ENCODE data around the gene HSD17B11.
A peak's percentile ranks its signal among the peaks of the same experiment; 100 is the strongest.
"Not testable (repeated sequence)": the region's sequence is repeated elsewhere in the genome, so short reads cannot be mapped to it uniquely, and the experiment has no call there.

The HSD17B11 gene, protein sequence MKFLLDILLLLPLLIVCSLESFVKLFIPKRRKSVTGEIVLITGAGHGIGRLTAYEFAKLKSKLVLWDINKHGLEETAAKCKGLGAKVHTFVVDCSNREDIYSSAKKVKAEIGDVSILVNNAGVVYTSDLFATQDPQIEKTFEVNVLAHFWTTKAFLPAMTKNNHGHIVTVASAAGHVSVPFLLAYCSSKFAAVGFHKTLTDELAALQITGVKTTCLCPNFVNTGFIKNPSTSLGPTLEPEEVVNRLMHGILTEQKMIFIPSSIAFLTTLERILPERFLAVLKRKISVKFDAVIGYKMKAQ

DNA sequence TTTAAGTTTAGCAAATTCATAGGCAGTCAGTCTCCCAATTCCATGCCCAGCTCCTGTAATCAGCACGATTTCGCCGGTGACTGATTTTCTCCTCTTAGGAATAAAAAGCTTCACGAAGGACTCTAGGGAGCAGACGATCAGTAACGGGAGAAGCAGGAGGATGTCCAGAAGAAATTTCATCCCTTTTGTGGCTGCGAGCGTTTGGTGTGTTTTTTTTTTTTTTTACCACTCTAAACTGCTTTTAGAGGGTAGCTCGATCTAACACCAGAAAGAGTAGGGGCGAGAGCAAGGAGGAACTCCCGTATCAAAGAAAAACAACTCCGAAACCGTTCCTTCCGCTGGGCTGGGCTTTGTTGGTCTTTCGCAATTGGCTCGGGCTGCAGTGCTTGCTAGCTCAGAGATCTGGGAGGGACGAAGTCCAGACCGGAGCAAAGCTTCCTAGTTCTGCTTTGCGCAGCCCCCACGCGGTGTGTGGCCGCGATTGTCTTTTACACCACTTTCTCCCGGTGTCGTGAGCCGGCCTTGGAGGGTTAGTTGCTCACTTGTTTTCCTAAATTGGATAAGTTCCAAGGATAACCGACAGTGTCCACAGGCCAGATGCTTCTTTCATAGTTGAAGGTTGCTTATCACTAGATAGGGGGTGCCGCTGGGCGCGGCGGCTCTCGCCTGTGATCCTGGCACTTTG lies at the start of gene HSD17B11:
Gene HSD17B11, minus strand, starts transcription at position 298 of the 685 bp plus-strand sequence. Its CDS starts 118 bp downstream, at position 180.
- DNase-seq = peak; percentile 82

GRCh38 chr4:87433342-87433741 lies 42.4 kb upstream of the HSD17B11 start:
- no peak for DNase-seq

DNA sequence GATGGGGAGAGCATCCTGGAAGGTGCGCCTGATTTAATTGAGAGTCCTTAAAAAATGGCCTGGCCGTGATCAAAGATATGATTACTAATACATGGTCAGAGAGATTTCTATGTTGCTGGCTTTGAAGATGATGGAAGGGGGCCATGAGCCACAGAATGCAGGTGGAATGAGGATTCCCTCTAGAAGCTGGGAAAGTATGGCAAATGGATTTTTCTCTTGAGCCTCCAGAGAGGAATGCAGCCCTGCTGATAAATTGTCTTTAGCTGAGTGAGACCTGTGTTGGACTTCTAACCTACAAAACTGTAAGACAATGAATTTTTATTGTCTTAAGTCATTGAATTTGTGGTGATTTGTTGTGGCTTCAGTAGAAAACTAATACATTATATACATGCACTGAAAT lies 39.0 kb upstream of the HSD17B11 start:
- DNase-seq = no peak

- no peak for DNase-seq
Measured at GRCh38 chr4:87428979-87429378, 38.0 kb upstream of the HSD17B11 start.

GRCh38 chr4:87427518-87427868 lies 36.5 kb upstream of the HSD17B11 start:
- DNase-seq = no peak

DNA sequence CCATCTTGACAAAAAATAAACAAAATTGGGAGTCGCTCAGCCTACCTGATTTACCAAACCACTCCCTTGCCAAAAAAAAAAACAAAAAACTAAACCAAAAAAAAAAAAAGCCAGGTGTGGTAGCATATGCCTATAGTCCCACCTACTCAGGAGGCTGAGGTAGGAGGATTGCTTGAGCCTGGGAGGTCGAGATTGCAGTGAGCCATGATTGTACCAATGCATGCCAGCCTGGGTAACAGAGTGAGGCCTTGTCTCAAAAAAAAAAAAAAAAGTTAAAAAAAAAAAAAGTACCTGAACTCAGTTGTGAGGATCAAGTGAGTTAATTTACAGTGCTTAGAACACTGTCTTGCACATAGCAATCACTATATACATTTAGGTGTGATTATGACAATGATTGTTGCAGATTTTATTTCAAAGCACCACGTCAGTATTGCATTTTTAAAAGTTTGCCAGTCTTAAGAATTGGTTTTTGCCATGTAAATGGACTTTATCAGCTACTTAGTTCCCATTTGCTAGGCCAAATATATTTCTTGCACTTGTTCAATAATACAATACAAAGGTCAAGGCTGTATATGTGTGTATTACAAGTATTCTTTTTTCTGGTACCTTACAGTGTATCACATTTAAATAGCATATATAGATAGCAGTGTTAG lies 36.0 kb upstream of the HSD17B11 start:
- no peak for DNase-seq

GRCh38 chr4:87425711-87426110 lies 34.7 kb upstream of the HSD17B11 start:
- DNase-seq = no peak

DNA sequence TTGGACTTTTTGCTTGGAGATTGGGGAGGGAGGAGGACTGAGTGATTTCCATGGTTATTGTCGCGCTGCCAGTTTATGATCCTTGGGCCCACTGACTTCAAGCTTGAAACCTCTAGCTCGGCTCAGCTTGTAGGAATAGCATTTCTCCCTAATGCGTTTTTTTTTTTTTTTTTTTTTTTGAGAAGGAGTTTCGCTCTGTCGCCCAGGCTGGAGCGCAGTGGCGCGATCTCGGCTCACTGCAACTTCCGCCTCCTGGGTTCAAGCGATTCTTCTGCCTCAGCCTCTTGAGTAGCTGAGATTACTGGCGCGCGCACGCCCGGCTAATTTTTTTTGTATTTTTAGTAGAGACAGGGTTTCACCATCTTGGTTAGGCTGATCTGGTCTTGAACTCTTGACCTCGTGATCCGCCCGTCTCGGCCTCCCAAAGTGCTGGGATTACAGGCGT lies 33.1 kb upstream of the HSD17B11 start:
- DNase-seq = not testable (repeated sequence)

DNA sequence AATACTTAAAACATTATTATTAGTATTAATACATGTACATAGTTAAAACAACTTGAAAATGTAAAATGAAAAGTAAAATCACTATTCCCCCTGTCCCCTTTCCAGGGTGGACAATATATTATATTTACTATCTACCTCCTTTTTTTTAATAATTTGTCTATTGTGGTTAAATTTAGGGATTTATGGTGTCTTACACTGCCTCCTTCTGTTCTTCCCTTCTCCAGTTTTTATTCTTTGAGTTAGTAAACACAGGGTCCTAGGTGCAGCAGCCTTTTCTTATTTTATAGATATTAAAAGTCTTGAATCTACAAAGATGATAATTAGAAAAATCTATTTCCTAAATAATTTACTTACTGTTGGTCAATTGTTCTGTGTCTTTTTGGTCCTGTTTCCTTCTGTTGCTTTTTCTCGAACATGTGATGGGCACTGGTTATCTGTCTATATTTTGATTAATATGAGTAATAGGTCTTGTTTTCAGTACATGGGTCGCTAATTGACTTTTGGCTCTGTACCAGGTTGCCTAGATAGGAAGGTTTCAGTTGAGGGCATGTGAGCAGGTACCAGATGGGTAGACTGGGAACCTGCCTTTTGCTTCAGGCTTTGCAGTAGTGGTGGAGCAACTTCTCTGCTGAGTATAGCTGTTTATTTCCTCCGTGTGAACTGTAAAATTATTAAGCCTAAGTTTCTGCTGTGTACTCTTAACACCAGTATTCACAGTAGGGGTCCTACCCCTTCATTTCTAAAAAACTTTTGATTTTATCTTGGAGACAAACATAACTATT lies 32.5 kb upstream of the HSD17B11 start:
- DNase-seq = no peak

GRCh38 chr4:87422104-87423052 lies 31.4 kb upstream of the HSD17B11 start, which contains the start of gene NUDT9:
NUDT9 (plus strand) TSS chr4:87422573; CDS start chr4:87422906, 333 bp downstream.
- peak; percentile 90 for DNase-seq

DNA sequence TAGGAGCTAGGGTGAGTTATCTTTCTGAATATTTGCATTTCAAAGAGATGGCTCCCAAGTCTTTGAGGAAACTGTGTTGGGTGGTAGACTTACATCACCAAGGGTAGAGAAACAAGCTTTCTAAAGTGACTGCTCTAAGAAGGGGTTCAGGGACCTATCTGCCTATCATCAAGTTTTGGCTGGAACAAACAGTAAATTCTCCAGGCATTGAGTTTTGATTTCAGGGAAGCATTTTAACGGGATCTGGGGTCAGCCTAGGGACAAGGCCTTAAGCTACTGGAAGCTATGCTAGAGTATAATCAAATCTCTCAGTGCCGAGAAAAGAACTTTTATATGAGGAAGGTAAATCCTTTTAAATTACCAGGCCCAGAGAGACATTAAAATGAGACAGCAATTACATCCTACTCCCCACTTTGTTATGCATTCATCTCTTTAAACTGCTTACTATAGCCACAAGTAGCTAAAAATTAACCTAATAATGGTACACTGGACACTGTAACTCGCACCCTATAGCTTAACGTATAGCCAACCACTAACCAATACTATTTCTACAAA lies 29.4 kb upstream of the HSD17B11 start:
- no peak for DNase-seq

- no peak for DNase-seq
Measured at GRCh38 chr4:87419578-87420249, 28.7 kb upstream of the HSD17B11 start.

DNA sequence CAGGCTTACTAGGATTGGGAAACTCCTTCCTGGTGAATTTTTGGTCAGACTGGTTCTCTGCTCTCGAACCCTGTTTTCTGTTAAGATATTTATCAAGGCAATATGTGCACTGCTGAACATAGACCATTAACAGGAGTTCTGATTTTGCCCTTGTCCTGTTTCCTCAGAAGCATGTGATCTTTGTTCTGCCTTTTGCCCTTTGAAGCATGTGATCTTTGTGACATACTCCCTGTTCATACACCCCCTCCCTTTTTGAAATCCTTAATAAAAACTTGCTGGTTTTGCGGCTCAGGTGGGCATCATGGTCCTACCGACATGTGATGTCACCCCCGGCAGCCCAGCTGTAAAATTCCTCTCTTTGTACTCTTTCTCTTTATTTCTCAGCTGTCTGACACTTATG lies 27.4 kb upstream of the HSD17B11 start:
- DNase-seq = not testable (repeated sequence)

- DNase-seq = no peak
Measured at GRCh38 chr4:87416965-87417364, 26.0 kb upstream of the HSD17B11 start.

- no peak for DNase-seq
Measured at GRCh38 chr4:87414816-87415215, 23.8 kb upstream of the HSD17B11 start.

GRCh38 chr4:87410679-87411078 lies 19.7 kb upstream of the HSD17B11 start:
- DNase-seq = no peak

DNA sequence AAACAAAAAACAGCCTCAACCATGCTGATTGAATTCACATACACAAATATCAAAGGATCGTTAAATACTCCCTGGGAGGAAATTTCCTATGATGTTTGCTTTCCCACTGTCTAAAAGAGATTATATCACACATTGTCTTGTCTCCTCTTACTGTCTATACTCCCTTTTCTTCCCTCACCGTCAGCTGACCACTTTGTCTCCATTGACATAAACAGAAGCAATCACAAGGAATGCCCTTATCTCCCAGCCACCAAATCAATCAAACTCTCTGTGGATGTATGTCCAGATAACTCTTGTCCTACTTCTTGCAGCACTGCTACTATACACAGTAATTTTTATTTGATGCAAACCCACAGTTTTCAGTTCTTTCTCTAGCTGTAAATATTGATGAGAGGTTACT lies 19.2 kb upstream of the HSD17B11 start:
- DNase-seq = no peak

- no peak for DNase-seq
Measured at GRCh38 chr4:87409420-87409939, 18.5 kb upstream of the HSD17B11 start.

- not testable (repeated sequence) for DNase-seq
Measured at GRCh38 chr4:87406902-87407301, 15.9 kb upstream of the HSD17B11 start.

DNA sequence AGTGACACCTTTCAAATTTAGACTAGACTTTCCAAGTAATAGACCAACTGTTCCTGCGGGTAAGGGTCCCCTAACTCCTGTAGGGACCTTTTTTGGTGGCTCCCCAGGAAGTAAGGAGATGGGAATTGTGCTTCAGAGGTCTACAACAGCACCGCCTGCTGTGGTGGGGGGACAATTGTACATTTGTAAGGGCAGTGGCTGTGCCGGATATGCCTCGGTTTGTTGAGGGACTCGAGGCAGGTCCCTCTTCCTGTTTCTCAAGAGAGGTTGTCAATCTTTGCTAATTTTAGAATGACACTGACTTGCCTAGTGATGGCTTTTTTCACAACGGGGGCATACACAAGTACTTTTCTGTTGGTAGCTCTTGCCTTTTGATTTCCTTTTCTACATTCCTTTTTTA lies 15.5 kb upstream of the HSD17B11 start:
- no peak for DNase-seq

Data from stimulated activated CD8-positive, alpha-beta memory T cell treated with anti-CD3 and anti-CD28 coated beads, Interleukin-4, amount 100 ng/mL, for 48 hours (primary cell).